ENCODE measurements around the gene MED12. TPM values are rescaled to one million over a fixed set of nuclear protein-coding genes. Genes with fewer than 3 reads are reported as not detected.

The MED12 gene
- total RNA-seq, 2 experiments from 2014 or later, result 44.5 to 55.3 TPM

DNA sequence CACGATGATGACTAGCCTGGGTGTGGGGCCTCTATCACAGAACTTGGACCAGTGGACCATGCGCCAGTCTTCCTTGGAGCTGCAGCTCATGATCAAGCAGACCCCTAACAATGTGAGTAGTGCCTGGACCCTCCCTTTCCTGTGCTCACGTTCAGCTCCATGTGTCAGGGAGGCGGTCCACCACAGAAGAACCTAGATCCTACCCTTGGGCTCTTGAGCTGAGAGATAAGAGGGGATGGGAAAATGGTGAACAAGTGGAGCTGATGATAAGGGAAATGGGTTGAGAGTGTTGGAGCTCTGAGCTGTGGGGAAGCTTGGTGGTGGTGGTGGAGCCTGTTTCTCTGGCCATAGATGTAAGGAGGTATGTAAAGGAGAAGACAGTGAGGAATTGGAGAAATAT, 13.1 kb downstream of the MED12 start:
- no peaks in the 10 kb centered on the region for H3K9me3 ChIP-seq (ENCODE audit: control insufficient read depth in 1 of 2, insufficient read depth in 1 of 2, low read length in 2 of 2)
- H3K27me3 Mint-ChIP-seq, result no peaks in the 10 kb centered on the region
- peaks cover 17% of the 10 kb centered on the region for H3K4me1 ChIP-seq (ENCODE audit: insufficient read depth, low read length)
- TF ChIP-seq, protein P1, sequence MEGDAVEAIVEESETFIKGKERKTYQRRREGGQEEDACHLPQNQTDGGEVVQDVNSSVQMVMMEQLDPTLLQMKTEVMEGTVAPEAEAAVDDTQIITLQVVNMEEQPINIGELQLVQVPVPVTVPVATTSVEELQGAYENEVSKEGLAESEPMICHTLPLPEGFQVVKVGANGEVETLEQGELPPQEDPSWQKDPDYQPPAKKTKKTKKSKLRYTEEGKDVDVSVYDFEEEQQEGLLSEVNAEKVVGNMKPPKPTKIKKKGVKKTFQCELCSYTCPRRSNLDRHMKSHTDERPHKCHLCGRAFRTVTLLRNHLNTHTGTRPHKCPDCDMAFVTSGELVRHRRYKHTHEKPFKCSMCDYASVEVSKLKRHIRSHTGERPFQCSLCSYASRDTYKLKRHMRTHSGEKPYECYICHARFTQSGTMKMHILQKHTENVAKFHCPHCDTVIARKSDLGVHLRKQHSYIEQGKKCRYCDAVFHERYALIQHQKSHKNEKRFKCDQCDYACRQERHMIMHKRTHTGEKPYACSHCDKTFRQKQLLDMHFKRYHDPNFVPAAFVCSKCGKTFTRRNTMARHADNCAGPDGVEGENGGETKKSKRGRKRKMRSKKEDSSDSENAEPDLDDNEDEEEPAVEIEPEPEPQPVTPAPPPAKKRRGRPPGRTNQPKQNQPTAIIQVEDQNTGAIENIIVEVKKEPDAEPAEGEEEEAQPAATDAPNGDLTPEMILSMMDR (IDR thresholded peaks at IDR 0.05), result no peak
- DNase-seq (no peak), ATAC-seq (ENCODE audit: poor library complexity) (no peak)
- H3K36me3 ChIP-seq (ENCODE audit: insufficient read depth, low read length), result peaks cover 87% of the 10 kb centered on the region
- no peak overlapping the region for H3K4me3 ChIP-seq (ENCODE audit: low read length)
- no peaks in the 10 kb centered on the region for H3K9me3 Mint-ChIP-seq
- intact Hi-C loops (cut with DNase I, micrococcal nuclease), result loop anchor here in 1 of 2 experiments (5.0 kb wide), 1 partner anchor 46 kb away; no protein-coding TSS in a partner anchor
- H3K27me3 ChIP-seq (ENCODE audit: control insufficient read depth in 1 of 2, insufficient read depth in 2 of 2, low read length in 2 of 2), result no peaks in the 10 kb centered on the region
- ChIA-PET CTCF (no interaction called here), POLR2A (interaction anchor here (1.1 to 3.0 kb wide), 3 partner anchors 19 to 31 kb away, joined by 3 to 29 read pairs (median 6); no protein-coding TSS in a partner anchor)
- no peak overlapping the region for H3K27ac Mint-ChIP-seq
- H3K4me3 Mint-ChIP-seq, result no peak overlapping the region
- peaks cover 90% of the 10 kb centered on the region for H3K36me3 Mint-ChIP-seq (ENCODE audit: low read depth)
- peaks cover 18% of the 10 kb centered on the region for H3K4me1 Mint-ChIP-seq (ENCODE audit: low read depth)
- no peak overlapping the region for H3K27ac ChIP-seq (ENCODE audit: low read depth in 1 of 2, low read length in 2 of 2)

GRCh38 chrX:71140440-71140839, 22.0 kb downstream of the MED12 start:
- no peak overlapping the region for H3K27ac Mint-ChIP-seq
- ChIA-PET CTCF (no interaction called here), POLR2A (no interaction called here)
- Histone ChIP-seq H3K27ac (ENCODE audit: low read depth in 1 of 2, low read length in 2 of 2) (no peak overlapping the region), H3K36me3 (ENCODE audit: insufficient read depth, low read length) (peaks cover 53% of the 10 kb centered on the region), H3K9me3 (ENCODE audit: control insufficient read depth in 1 of 2, insufficient read depth in 1 of 2, low read length in 2 of 2) (no peaks in the 10 kb centered on the region), H3K27me3 (ENCODE audit: control insufficient read depth in 1 of 2, insufficient read depth in 2 of 2, low read length in 2 of 2) (no peaks in the 10 kb centered on the region), H3K4me3 (ENCODE audit: low read length) (no peak overlapping the region), H3K4me1 (ENCODE audit: insufficient read depth, low read length) (peaks cover 2% of the 10 kb centered on the region)
- DNase-seq (no peak), ATAC-seq (ENCODE audit: poor library complexity) (no peak)
- H3K9me3 Mint-ChIP-seq, result no peaks in the 10 kb centered on the region
- intact Hi-C loops (cut with DNase I, micrococcal nuclease), result no loop called here
- peaks cover 10% of the 10 kb centered on the region for H3K4me1 Mint-ChIP-seq (ENCODE audit: low read depth)
- H3K36me3 Mint-ChIP-seq (ENCODE audit: low read depth), result peaks cover 47% of the 10 kb centered on the region
- no peak overlapping the region for H3K4me3 Mint-ChIP-seq
- TF ChIP-seq, protein P1 (IDR thresholded peaks at IDR 0.05), result no peak
- no peaks in the 10 kb centered on the region for H3K27me3 Mint-ChIP-seq

DNA sequence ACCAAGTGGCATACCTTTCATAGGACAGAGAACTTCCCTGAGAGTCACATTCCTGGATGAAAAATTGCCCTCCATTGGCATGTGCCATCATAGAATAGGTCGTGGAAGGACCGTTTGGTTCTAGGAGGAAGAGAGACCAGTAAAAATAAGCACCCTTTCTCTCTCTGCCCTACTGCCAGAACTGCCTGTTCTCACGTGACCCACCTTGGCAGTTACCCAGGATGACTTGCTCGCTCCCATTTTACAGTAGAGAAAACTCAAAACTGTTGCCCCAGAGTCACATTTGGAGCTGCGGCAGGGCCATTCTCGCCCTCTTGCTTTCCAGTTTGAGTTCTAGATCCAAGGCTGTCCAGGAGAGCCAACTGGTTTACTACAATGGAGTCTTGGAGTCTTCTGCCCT, 25.1 kb downstream of the MED12 start:
- Mint-ChIP-seq H3K4me1 (ENCODE audit: low read depth) (peaks cover 17% of the 10 kb centered on the region), H3K27me3 (no peaks in the 10 kb centered on the region), H3K4me3 (no peak overlapping the region), H3K36me3 (ENCODE audit: low read depth) (peaks cover 24% of the 10 kb centered on the region), H3K9me3 (no peaks in the 10 kb centered on the region), H3K27ac (no peak overlapping the region)
- Histone ChIP-seq H3K27ac (ENCODE audit: low read depth in 1 of 2, low read length in 2 of 2) (no peak overlapping the region), H3K36me3 (ENCODE audit: insufficient read depth, low read length) (peaks cover 25% of the 10 kb centered on the region), H3K4me1 (ENCODE audit: insufficient read depth, low read length) (peaks cover 10% of the 10 kb centered on the region), H3K9me3 (ENCODE audit: control insufficient read depth in 1 of 2, insufficient read depth in 1 of 2, low read length in 2 of 2) (no peaks in the 10 kb centered on the region), H3K4me3 (ENCODE audit: low read length) (no peak overlapping the region), H3K27me3 (ENCODE audit: control insufficient read depth in 1 of 2, insufficient read depth in 2 of 2, low read length in 2 of 2) (no peaks in the 10 kb centered on the region)
- ChIA-PET CTCF (no interaction called here), POLR2A (no interaction called here)
- intact Hi-C loops (cut with DNase I, micrococcal nuclease), result no loop called here
- ATAC-seq (ENCODE audit: poor library complexity) (no peak), DNase-seq (no peak)
- TF ChIP-seq, protein P1 (IDR thresholded peaks at IDR 0.05), result no peak

Data from CD4-positive, alpha-beta T cell (primary cell).